Astrocyte (in vitro differentiated cells and primary cell): ENCODE measurements around the gene MEPE. TPM values are rescaled to one million over a fixed set of nuclear protein-coding genes. Genes with fewer than 3 reads are reported as not detected.

Experiments
- DNase-seq: peaks from one replicate; pipeline ENCODE4 v3.0.0-alpha.2; 2010; ENCODE audit warnings: low read depth
- FAIRE-seq: peaks from 2 replicates; lab custom pipeline; 2011; peaks lifted over from hg19 to GRCh38; lab: Jason Lieb, UNC
- H2AFZ ChIP-seq: 2 replicates; pipeline ENCODE4 v1.6.0; 2012; ENCODE audit warnings: low read depth, low read length, inconsistent platforms
- H3K27ac ChIP-seq: 2 replicates; pipeline ENCODE4 v1.5.1; 2011; ENCODE audit warnings: low read depth, low read length, inconsistent platforms
- H3K27me3 ChIP-seq: 2 replicates; pipeline ENCODE4 v1.6.0; 2011; ENCODE audit warnings: low read length, inconsistent platforms; ENCODE audit not compliant: insufficient read depth
- H3K36me3 ChIP-seq: 2 replicates; pipeline ENCODE4 v1.5.1; 2011; ENCODE audit warnings: low read length, inconsistent platforms; ENCODE audit not compliant: insufficient read depth
- H3K4me1 ChIP-seq: 2 replicates; pipeline ENCODE4 v1.5.1; 2011; ENCODE audit warnings: low read length, inconsistent platforms; ENCODE audit not compliant: insufficient read depth
- H3K4me2 ChIP-seq: 2 replicates; pipeline ENCODE4 v1.6.0; 2012; ENCODE audit warnings: low read length, inconsistent platforms
- H3K4me3 ChIP-seq: 2 replicates; pipeline ENCODE4 v1.5.1; 2011; ENCODE audit warnings: low read depth, mild to moderate bottlenecking, low read length, inconsistent platforms; ENCODE audit not compliant: insufficient read depth
- H3K79me2 ChIP-seq: 2 replicates; pipeline ENCODE4 v1.6.0; 2012; ENCODE audit warnings: mild to moderate bottlenecking, low read length, inconsistent platforms; ENCODE audit not compliant: insufficient read depth
- H3K9ac ChIP-seq: 2 replicates; pipeline ENCODE4 v1.6.0; 2012; ENCODE audit warnings: mild to moderate bottlenecking, low read length, inconsistent platforms
- H3K9me3 ChIP-seq: 2 replicates; pipeline ENCODE4 v1.5.1; 2012; ENCODE audit warnings: low read depth, mild to moderate bottlenecking, low read length, inconsistent platforms; ENCODE audit not compliant: insufficient read depth
- H4K20me1 ChIP-seq: 2 replicates; pipeline ENCODE4 v1.6.0; 2012; ENCODE audit warnings: low read length, inconsistent platforms; ENCODE audit not compliant: insufficient read depth
- H3K27ac Mint-ChIP-seq: one replicate; pipeline ENCODE4 v1.8.0; 2021; ENCODE audit warnings: mild to moderate bottlenecking, mixed read lengths; ENCODE audit not compliant: unreplicated experiment
- H3K27me3 Mint-ChIP-seq: one replicate; pipeline ENCODE4 v1.8.0; 2021; ENCODE audit warnings: low read depth, mixed read lengths; ENCODE audit not compliant: unreplicated experiment
- H3K36me3 Mint-ChIP-seq: one replicate; pipeline ENCODE4 v1.8.0; 2021; ENCODE audit warnings: low read depth, mixed read lengths; ENCODE audit not compliant: unreplicated experiment
- H3K4me1 Mint-ChIP-seq: one replicate; pipeline ENCODE4 v1.8.0; 2021; ENCODE audit warnings: low read depth, mixed read lengths; ENCODE audit not compliant: unreplicated experiment
- H3K4me3 Mint-ChIP-seq: one replicate; pipeline ENCODE4 v1.8.0; 2021; ENCODE audit warnings: mild to moderate bottlenecking, moderate library complexity, mixed read lengths; ENCODE audit not compliant: unreplicated experiment
- H3K9me3 Mint-ChIP-seq: one replicate; pipeline ENCODE4 v1.8.0; 2021; ENCODE audit warnings: mild to moderate bottlenecking, mixed read lengths; ENCODE audit not compliant: unreplicated experiment
- EZH2 ChIP-seq: IDR thresholded peaks from 2 replicates; pipeline ENCODE4 v1.6.1; 2012; ENCODE audit warnings: mild to moderate bottlenecking, low read length, inconsistent platforms; ENCODE audit not compliant: insufficient read depth
- total RNA-seq: library from RNA; stranded (reverse); gene quantifications from 2 replicates; pipeline ENCODE4 v1.2.1, GENCODE V29; 2021
- TF ChIP-seq, protein P1 (sequence below): IDR thresholded peaks from 2 replicates; pipeline ENCODE4 v1.5.1; 2011; ENCODE audit warnings: low read depth, mild to moderate bottlenecking, inconsistent platforms, low read length, moderate library complexity; ENCODE audit not compliant: insufficient read depth

The MEPE gene
- total RNA-seq, 1 donor from 2014 or later: not detected

DNA sequence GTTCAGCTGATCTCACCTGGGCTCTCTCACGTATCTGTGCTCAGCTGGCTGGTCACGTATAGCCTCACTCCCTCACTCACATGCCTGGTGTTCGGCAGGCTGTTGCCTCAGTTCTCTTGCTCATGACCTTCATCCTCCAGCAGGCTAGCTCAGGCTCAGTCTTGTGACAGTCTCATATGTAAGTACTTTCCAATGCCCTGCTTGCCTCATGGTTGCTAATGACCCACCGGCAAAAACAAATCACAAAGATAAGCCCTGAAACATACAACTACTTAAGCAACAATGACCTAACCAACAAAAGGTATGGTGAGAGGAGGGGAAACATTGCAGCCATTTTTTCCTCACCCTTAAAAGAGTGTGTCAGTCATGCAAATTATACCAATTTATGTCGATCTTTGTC is 25.0 kb downstream of the MEPE start:
- Mint-ChIP-seq H3K4me1 (peaks cover 14% of the 10 kb centered on the region), H3K27ac (peak overlapping the region; percentile 10), H3K9me3 (peaks cover 2% of the 10 kb centered on the region), H3K36me3 (no peaks in the 10 kb centered on the region), H3K27me3 (no peaks in the 10 kb centered on the region), H3K4me3 (no peak overlapping the region)
- no peaks in the 10 kb centered on the region for H3K9me3 ChIP-seq
- H3K27ac ChIP-seq: no peak overlapping the region
- H3K4me3 ChIP-seq: no peak overlapping the region
- no peaks in the 10 kb centered on the region for H3K79me2 ChIP-seq
- no peak for TF ChIP-seq EZH2
- TF ChIP-seq, protein P1, sequence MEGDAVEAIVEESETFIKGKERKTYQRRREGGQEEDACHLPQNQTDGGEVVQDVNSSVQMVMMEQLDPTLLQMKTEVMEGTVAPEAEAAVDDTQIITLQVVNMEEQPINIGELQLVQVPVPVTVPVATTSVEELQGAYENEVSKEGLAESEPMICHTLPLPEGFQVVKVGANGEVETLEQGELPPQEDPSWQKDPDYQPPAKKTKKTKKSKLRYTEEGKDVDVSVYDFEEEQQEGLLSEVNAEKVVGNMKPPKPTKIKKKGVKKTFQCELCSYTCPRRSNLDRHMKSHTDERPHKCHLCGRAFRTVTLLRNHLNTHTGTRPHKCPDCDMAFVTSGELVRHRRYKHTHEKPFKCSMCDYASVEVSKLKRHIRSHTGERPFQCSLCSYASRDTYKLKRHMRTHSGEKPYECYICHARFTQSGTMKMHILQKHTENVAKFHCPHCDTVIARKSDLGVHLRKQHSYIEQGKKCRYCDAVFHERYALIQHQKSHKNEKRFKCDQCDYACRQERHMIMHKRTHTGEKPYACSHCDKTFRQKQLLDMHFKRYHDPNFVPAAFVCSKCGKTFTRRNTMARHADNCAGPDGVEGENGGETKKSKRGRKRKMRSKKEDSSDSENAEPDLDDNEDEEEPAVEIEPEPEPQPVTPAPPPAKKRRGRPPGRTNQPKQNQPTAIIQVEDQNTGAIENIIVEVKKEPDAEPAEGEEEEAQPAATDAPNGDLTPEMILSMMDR: no peak
- no peak overlapping the region for H3K9ac ChIP-seq
- FAIRE-seq (no peak), DNase-seq (no peak)
- H4K20me1 ChIP-seq: no peaks in the 10 kb centered on the region
- no peak overlapping the region for H2AFZ ChIP-seq
- no peaks in the 10 kb centered on the region for H3K4me1 ChIP-seq
- no peaks in the 10 kb centered on the region for H3K27me3 ChIP-seq
- H3K4me2 ChIP-seq: no peak overlapping the region
- no peaks in the 10 kb centered on the region for H3K36me3 ChIP-seq

DNA sequence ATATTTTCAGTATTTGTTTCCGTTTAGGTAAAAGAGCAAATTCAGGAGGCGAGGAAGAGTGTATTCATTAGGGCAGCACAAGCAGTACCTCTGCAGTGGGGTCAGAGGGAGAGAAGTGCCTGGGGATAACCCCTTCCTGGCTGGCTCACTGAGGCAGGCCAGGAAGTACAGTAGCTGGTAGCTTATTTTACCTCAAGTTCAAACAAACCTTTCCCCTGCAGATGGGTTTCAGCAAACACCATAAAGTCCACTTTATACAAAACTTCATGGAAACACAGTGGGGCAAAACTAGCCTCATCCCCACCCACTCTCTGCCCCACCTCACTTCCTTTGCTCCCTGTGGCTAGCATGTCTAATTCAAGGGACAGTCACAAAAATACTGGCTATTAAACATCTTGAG is 29.5 kb downstream of the MEPE start:
- FAIRE-seq (no peak), DNase-seq (no peak)
- Histone ChIP-seq H3K27ac (no peak overlapping the region), H3K4me1 (peaks cover 17% of the 10 kb centered on the region), H2AFZ (no peak overlapping the region), H3K79me2 (no peaks in the 10 kb centered on the region), H3K4me2 (no peak overlapping the region), H3K36me3 (no peaks in the 10 kb centered on the region), H3K27me3 (no peaks in the 10 kb centered on the region), H3K4me3 (no peak overlapping the region), H3K9me3 (no peaks in the 10 kb centered on the region), H3K9ac (no peak overlapping the region), H4K20me1 (no peaks in the 10 kb centered on the region)
- Mint-ChIP-seq H3K27ac (no peak overlapping the region), H3K4me3 (no peak overlapping the region), H3K36me3 (no peaks in the 10 kb centered on the region), H3K27me3 (no peaks in the 10 kb centered on the region), H3K4me1 (peaks cover 20% of the 10 kb centered on the region), H3K9me3 (peaks cover 2% of the 10 kb centered on the region)
- no peak for TF ChIP-seq EZH2
- TF ChIP-seq, protein P1: no peak

- H3K4me3 ChIP-seq: no peak overlapping the region
- no peaks in the 10 kb centered on the region for H3K36me3 ChIP-seq
- DNase-seq (no peak), FAIRE-seq (no peak)
- no peak overlapping the region for H3K4me2 ChIP-seq
- H3K9me3 Mint-ChIP-seq: peaks cover 2% of the 10 kb centered on the region
- H3K4me3 Mint-ChIP-seq: no peak overlapping the region
- no peak overlapping the region for H3K9ac ChIP-seq
- H3K27ac ChIP-seq: no peak overlapping the region
- no peak overlapping the region for H2AFZ ChIP-seq
- no peaks in the 10 kb centered on the region for H3K9me3 ChIP-seq
- no peaks in the 10 kb centered on the region for H4K20me1 ChIP-seq
- no peaks in the 10 kb centered on the region for H3K36me3 Mint-ChIP-seq
- no peak overlapping the region for H3K27ac Mint-ChIP-seq
- no peak for TF ChIP-seq EZH2
- TF ChIP-seq, protein P1: no peak
- H3K4me1 Mint-ChIP-seq: peaks cover 29% of the 10 kb centered on the region
- no peaks in the 10 kb centered on the region for H3K27me3 Mint-ChIP-seq
- H3K4me1 ChIP-seq: peaks cover 17% of the 10 kb centered on the region
- no peaks in the 10 kb centered on the region for H3K79me2 ChIP-seq
- H3K27me3 ChIP-seq: no peaks in the 10 kb centered on the region
Observed at GRCh38 chr4:87863486-87863885, 30.7 kb downstream of the MEPE start.
